K562 (cell line): ENCODE measurements around the gene LINC00305. TPM values are rescaled to one million over a fixed set of nuclear protein-coding genes. Genes with fewer than 3 reads are reported as not detected.

Experiments used
- ATAC-seq: fragments of 200-7000 bp; cut with Tn5 transposase; 3 replicates; pipeline ENCODE4 v1.9.1; 2020; ENCODE audit warnings: moderate library complexity
- BruUV-seq: library from RNA; stranded (reverse); fragments of 400-500 nt; replicated peaks from 2 replicates; lab custom pipeline; 2021; lab: Mats Ljungman, UMichigan
- CTCF ChIA-PET: fragments of 300-600 bp; formaldehyde crosslinking; extraction: SDS; loops from one replicate; lab custom pipeline; 2021; ENCODE audit warnings: low intra/inter-chr PET ratio; lab: Yijun Ruan, JAX
- POLR2A ChIA-PET: fragments of 300-600, 350-650 bp; sonication (Branson Sonifier 250); formaldehyde crosslinking; extraction: SDS; loops from one replicate; lab custom pipeline; 2021; ENCODE audit warnings: antibody characterized with exemption, inconsistent platforms; lab: Yijun Ruan, JAX
- DNase-seq, 4 experiments: peaks; one replicate each; pipeline versions ENCODE4 v3.0.0 to v3.0.0-alpha.2; 2011 to 2018; ENCODE audit warnings: low spot score in 3 of 4, mixed read lengths in 3 of 4; ENCODE audit errors: extremely low read depth in 1 of 4
- FAIRE-seq: peaks from 2 replicates; lab custom pipeline; 2011; peaks lifted over from hg19 to GRCh38; lab: Jason Lieb, UNC
- H2AFZ ChIP-seq: 2 replicates; pipeline ENCODE4 v1.6.0; 2011; ENCODE audit warnings: low read depth, low read length, control low read depth, inconsistent platforms
- H3K27ac ChIP-seq: fragments of 200-600 bp; 3 replicates; pipeline ENCODE4 v1.8.0; 2011; ENCODE audit warnings: low read depth, mild to moderate bottlenecking, control low read depth, inconsistent platforms, low read length, moderate library complexity, mixed read lengths; ENCODE audit errors: extremely low read depth
- H3K27me3 ChIP-seq, 2 experiments: fragments of 300-600 bp in 1 of 2; 2 replicates in 1 of 2; 3 replicates in 1 of 2; pipeline versions ENCODE4 v1.6.0 to v1.8.0; 2011; ENCODE audit warnings: inconsistent platforms in 2 of 2, low read length in 2 of 2, mild to moderate bottlenecking in 1 of 2, mixed read lengths in 1 of 2, moderate library complexity in 1 of 2; ENCODE audit not compliant: control insufficient read depth in 2 of 2, insufficient read depth in 2 of 2
- H3K36me3 ChIP-seq: fragments of 300-600 bp; 3 replicates; pipeline ENCODE4 v1.8.0; 2011; ENCODE audit warnings: mild to moderate bottlenecking, low read length, inconsistent platforms; ENCODE audit not compliant: control insufficient read depth, insufficient read depth
- H3K4me1 ChIP-seq, 2 experiments: fragments of 200-600 bp in 1 of 2; replicated peaks in 1 of 2; 2 replicates in 1 of 2; 3 replicates in 1 of 2; pipeline versions ENCODE4 v1.5.1 to v1.8.0; 2011; ENCODE audit warnings: inconsistent platforms in 2 of 2, low read length in 2 of 2, mild to moderate bottlenecking in 1 of 2, mixed read lengths in 1 of 2, moderate library complexity in 1 of 2; ENCODE audit not compliant: control insufficient read depth in 2 of 2, insufficient read depth in 2 of 2
- H3K4me2 ChIP-seq: 2 replicates; pipeline ENCODE4 v1.6.1; 2011; ENCODE audit warnings: low read length, control low read depth, inconsistent platforms, mixed read lengths; ENCODE audit not compliant: insufficient read depth
- H3K4me3 ChIP-seq: fragments of 200-600 bp; sonication (generic), shearing (Covaris generic); 2 replicates; pipeline ENCODE4 v1.5.1; 2016; ENCODE audit warnings: control low read depth, inconsistent platforms
- H3K79me2 ChIP-seq: fragments of 200-600 bp; 3 replicates; pipeline ENCODE4 v1.8.0; 2011; ENCODE audit warnings: low read length, inconsistent platforms; ENCODE audit not compliant: control insufficient read depth, insufficient read depth
- H3K9ac ChIP-seq, 2 experiments: 2 replicates each; pipeline versions ENCODE4 v1.6.0 to v1.6.1; 2011; ENCODE audit warnings: low read depth in 2 of 2, low read length in 2 of 2, control low read depth in 1 of 2, inconsistent platforms in 1 of 2, mild to moderate bottlenecking in 1 of 2, mixed read lengths in 1 of 2; ENCODE audit not compliant: insufficient read depth in 1 of 2
- H3K9me1 ChIP-seq: one replicate; pipeline ENCODE4 v1.6.0; 2011; ENCODE audit warnings: inconsistent platforms, mild to moderate bottlenecking, low read length, moderate library complexity; ENCODE audit not compliant: control insufficient read depth, insufficient read depth
- H3K9me3 ChIP-seq: replicated peaks from 2 replicates; pipeline ENCODE4 v1.5.1; 2011; ENCODE audit warnings: low read depth, low read length, inconsistent platforms; ENCODE audit not compliant: control insufficient read depth, insufficient read depth
- H4K20me1 ChIP-seq: replicated peaks from 2 replicates; pipeline ENCODE4 v1.6.1; 2011; ENCODE audit warnings: low read length, inconsistent platforms, mixed read lengths; ENCODE audit not compliant: control insufficient read depth, insufficient read depth
- BRF1 ChIP-seq: IDR thresholded peaks from 3 replicates; pipeline ENCODE4 v1.6.1; 2011; ENCODE audit warnings: borderline replicate concordance, mild to moderate bottlenecking; ENCODE audit not compliant: insufficient read length; ENCODE audit errors: extremely low read depth
- CBFB ChIP-seq: sonication (generic); formaldehyde crosslinking; IDR thresholded peaks from 2 replicates; pipeline ENCODE4 v1.4.0; 2020; ENCODE audit warnings: mild to moderate bottlenecking, missing genetic modification reagents
- CBX1 ChIP-seq: sonication (generic); IDR thresholded peaks from 2 replicates; pipeline ENCODE4 v1.6.1; 2016; ENCODE audit warnings: antibody characterized with exemption, low read depth, mild to moderate bottlenecking
- CBX2 ChIP-seq: fragments of 200-600 bp; sonication (generic); IDR thresholded peaks from one replicate; pipeline ENCODE4 v1.6.1; 2012; ENCODE audit warnings: mild to moderate bottlenecking, low read length, inconsistent platforms; ENCODE audit not compliant: insufficient read depth, poor library complexity, severe bottlenecking
- EZH2 ChIP-seq: IDR thresholded peaks from 2 replicates; pipeline ENCODE4 v1.6.1; 2012; ENCODE audit warnings: low read depth, mild to moderate bottlenecking, inconsistent platforms, low read length, borderline replicate concordance
- FUS ChIP-seq: fragments of 200-400 bp; formaldehyde crosslinking; optimal IDR thresholded peaks from 2 replicates; pipeline ENCODE3; 2017; ENCODE audit warnings: low read depth, low read length
- HDAC6 ChIP-seq: IDR thresholded peaks from 2 replicates; pipeline ENCODE4 v1.6.1; 2012; ENCODE audit warnings: low read depth, mild to moderate bottlenecking, control low read depth, inconsistent platforms, low read length, moderate library complexity
- HMBOX1 ChIP-seq: sonication (generic); IDR thresholded peaks from 2 replicates; pipeline ENCODE4 v1.6.1; 2016
- KLF10 ChIP-seq: fragments of 250-450 bp; sonication (Bioruptor Pico); IDR thresholded peaks from 2 replicates; pipeline ENCODE4 v1.6.1; 2021; ENCODE audit warnings: matching md5 sums
- MAFK ChIP-seq: IDR thresholded peaks from 2 replicates; pipeline ENCODE4 v1.6.1; 2011; ENCODE audit warnings: low read length, improper control_type of control experiment
- MCM5 ChIP-seq: fragments of 450-650 bp; IDR thresholded peaks from 2 replicates; pipeline ENCODE4 v1.6.1; 2016; ENCODE audit warnings: low read depth
- NR2F6 ChIP-seq: fragments of 450-650 bp; formaldehyde crosslinking; IDR thresholded peaks from 2 replicates; pipeline ENCODE4 v1.4.0; 2020; ENCODE audit warnings: mild to moderate bottlenecking
- NR4A1 ChIP-seq, 2 experiments: fragments of 250-450 bp in 1 of 2; fragments of 450-650 bp in 1 of 2; sonication (Bioruptor Pico) in 1 of 2; IDR thresholded peaks; 2 replicates each; pipeline versions ENCODE4 v1.4.0 to v1.6.1; 2016 to 2020; ENCODE audit warnings: mild to moderate bottlenecking in 2 of 2, missing compliant biosample characterization in 1 of 2, missing genetic modification characterization in 1 of 2, moderate library complexity in 1 of 2
- PCBP1 ChIP-seq: fragments of 200-400 bp; formaldehyde crosslinking; IDR thresholded peaks from 2 replicates; pipeline ENCODE4 v1.6.1; 2018; ENCODE audit warnings: mild to moderate bottlenecking, low read depth, low read length; ENCODE audit not compliant: poor library complexity, severe bottlenecking
- PCBP2 ChIP-seq: fragments of 200-400 bp; formaldehyde crosslinking; IDR thresholded peaks from 2 replicates; pipeline ENCODE4 v1.6.1; 2018; ENCODE audit warnings: low read length, low read depth, mild to moderate bottlenecking, moderate library complexity; ENCODE audit not compliant: poor library complexity, severe bottlenecking
- PREB ChIP-seq: sonication (generic); formaldehyde crosslinking; IDR thresholded peaks from 2 replicates; pipeline ENCODE4 v1.8.1; 2023; ENCODE audit warnings: mild to moderate bottlenecking, missing genetic modification reagents
- TFAM ChIP-seq: fragments of 250-450 bp; sonication (Bioruptor Pico); conservative IDR thresholded peaks from 2 replicates; pipeline ENCODE4 v1.5.0; 2021; ENCODE audit warnings: mild to moderate bottlenecking, moderate library complexity
- U2AF2 ChIP-seq: fragments of 200-400 bp; formaldehyde crosslinking; optimal IDR thresholded peaks from 2 replicates; pipeline ENCODE3; 2017; ENCODE audit warnings: low read depth, mild to moderate bottlenecking, low read length
- XRCC3 ChIP-seq: fragments of 450-650 bp; IDR thresholded peaks from 2 replicates; pipeline ENCODE4 v1.6.1; 2017; ENCODE audit warnings: mild to moderate bottlenecking, moderate library complexity
- ZBTB49 ChIP-seq: sonication (generic); formaldehyde crosslinking; IDR thresholded peaks from 2 replicates; pipeline ENCODE4 v1.8.0; 2022; ENCODE audit warnings: missing genetic modification reagents, mild to moderate bottlenecking, borderline replicate concordance
- WGBS: fragments of 100-300 bp; shearing (Covaris generic); methylation state at CpG from one replicate; pipeline ENCODE4 v1.1.6; 2016; ENCODE audit warnings: low coverage, mixed read lengths; ENCODE audit not compliant: insufficient coverage; ENCODE audit errors: missing lambda C conversion rate; 5-methylcytosine and 5-hydroxymethylcytosine counted together
- in situ Hi-C: fragments of 300-500 bp; cut with MboI; formaldehyde crosslinking; loops from 4 replicates; pipeline ENCODE4 v1.15.0; 2018; ENCODE audit warnings: inconsistent platforms, mixed read lengths
- intact Hi-C: fragments of 100-400 bp; cut with micrococcal nuclease; formaldehyde crosslinking; loops from 2 replicates; pipeline ENCODE4 v1.14.2; 2022
- polyA plus RNA-seq, 8 experiments: library from polyadenylated mRNA; depleted of rRNA in 4 of 8; stranded (reverse) in 5 of 8; unstranded in 3 of 8; fragments of >200 nt; fragmentation: Nextera tagmentation in 2 of 8; fragmentation: Illumina TruSeq in 1 of 8; extraction: Ambion mirVana in 2 of 8; extraction: Trizol in 1 of 8; gene quantifications; 2 replicates each; pipeline versions ENCODE4 v1.2.1 to v1.2.3, GENCODE V29; 2011 to 2014; ENCODE audit warnings: inconsistent platforms in 1 of 8, missing spikeins in 1 of 8
- total RNA-seq, 7 experiments: library from RNA; depleted of rRNA in 6 of 7; stranded (reverse); fragments of >200 nt in 6 of 7; fragmentation: Illumina TruSeq in 2 of 7; extraction: Trizol in 2 of 7; gene quantifications; 2 replicates each; pipeline versions ENCODE4 v1.2.1 to v1.2.3, GENCODE V29; 2011 to 2021; ENCODE audit warnings: low replicate concordance in 1 of 7

LINC00305 gene
- total and polyA plus RNA-seq, 9 of the 15 experiments (the other 6 are each of a cell fraction or from before 2014, with no cell fraction given), result not detected

- Histone ChIP-seq H2AFZ (no peak overlapping the region), H3K36me3 (no peaks in the 10 kb centered on the region), H3K4me3 (no peak overlapping the region), H4K20me1 (no peaks in the 10 kb centered on the region), H3K79me2 (no peaks in the 10 kb centered on the region), H3K27me3 (no peaks in the 10 kb centered on the region), H3K9ac (no peak overlapping the region), H3K9me1 (no peaks in the 10 kb centered on the region), H3K27ac (no peak overlapping the region), H3K9me3 (no peaks in the 10 kb centered on the region), H3K4me2 (no peak overlapping the region), H3K4me1 (no peaks in the 10 kb centered on the region)
- DNase-seq, result no peak
- FAIRE-seq, result no peak
- POLR2A ChIA-PET, result no interaction called here
- no peak for ATAC-seq
- in situ Hi-C loops (no loop called here), intact Hi-C loops (no loop called here)
- no TSS peak for BruUV-seq
- CTCF ChIA-PET, result no interaction called here
- TF ChIP-seq KLF10 (CRISPR knock-in tag) (no peak), TFAM (CRISPR knock-in tag) (no peak), CBX1 (no peak), MAFK (no peak), PCBP1 (no peak), EZH2 (no peak), U2AF2 (no peak), FUS (no peak), HMBOX1 (no peak), CBX2 (no peak), PREB (CRISPR knock-in tag) (no peak), ZBTB49 (CRISPR knock-in tag) (no peak), NR2F6 (no peak), BRF1 (no peak), NR4A1 (CRISPR knock-in tag; IDR thresholded peaks at IDR 0.05) (no peak), NR4A1 (tag; IDR thresholded peaks at IDR 0.05) (no peak), PCBP2 (no peak), XRCC3 (no peak), HDAC6 (no peak), CBFB (CRISPR knock-in tag) (no peak), MCM5 (no peak)
- WGBS, result 0% methylated on average over 1 of the region's 1 CpG
These were observed 66.8 kb downstream of the LINC00305 start for GRCh38 chr18:64082054-64082453.
